CD8-positive, alpha-beta memory T cell (primary cell): ENCODE measurements around the gene ACP3. TPM values are rescaled to one million over a fixed set of nuclear protein-coding genes. Genes with fewer than 3 reads are reported as not detected.

Source experiments
- CTCF ChIA-PET: fragments of 350-600 bp; sonication (Branson Sonifier 250); formaldehyde crosslinking; loops from one replicate; lab custom pipeline; 2021; ENCODE audit warnings: antibody characterized with exemption; lab: Charles Lee
- POLR2A ChIA-PET: fragments of 350-600 bp; sonication (Branson Sonifier 250); formaldehyde crosslinking; loops from one replicate; lab custom pipeline; 2021; ENCODE audit warnings: antibody characterized with exemption; lab: Charles Lee
- DNase-seq, 5 donors: peaks; one replicate each; pipeline versions ENCODE4 v3.0.0 to v3.0.0-alpha.2; 2020 to 2022; ENCODE audit warnings: mixed read lengths in 1 of 5
- H3K27ac ChIP-seq: one replicate; pipeline ENCODE4 v1.7.0; 2013; ENCODE audit warnings: low read depth, mild to moderate bottlenecking, low read length, moderate library complexity
- H3K27me3 ChIP-seq: 2 replicates; pipeline ENCODE4 v1.7.0; 2013; ENCODE audit warnings: low read length, mild to moderate bottlenecking; ENCODE audit not compliant: insufficient read depth, poor library complexity, severe bottlenecking
- H3K36me3 ChIP-seq: 2 replicates; pipeline ENCODE4 v1.7.0; 2013; ENCODE audit warnings: mild to moderate bottlenecking, low read length, moderate library complexity; ENCODE audit not compliant: insufficient read depth
- H3K4me1 ChIP-seq: 2 replicates; pipeline ENCODE4 v1.7.0; 2013; ENCODE audit warnings: mild to moderate bottlenecking, low read length, moderate library complexity; ENCODE audit not compliant: insufficient read depth
- H3K4me3 ChIP-seq: 2 replicates; pipeline ENCODE4 v1.7.0; 2013; ENCODE audit warnings: mild to moderate bottlenecking, low read length
- H3K9me3 ChIP-seq: 2 replicates; pipeline ENCODE4 v1.7.0; 2013; ENCODE audit warnings: mild to moderate bottlenecking, low read length
- H3K27ac Mint-ChIP-seq, 8 donors: one replicate each; pipeline ENCODE4 v1.8.0; 2020 to 2021; ENCODE audit warnings: mixed read lengths in 8 of 8, mild to moderate bottlenecking in 6 of 8, inconsistent platforms in 3 of 8, moderate library complexity in 3 of 8
- H3K27me3 Mint-ChIP-seq, 2 donors: one replicate each; pipeline ENCODE4 v1.8.0; 2020 to 2021; ENCODE audit warnings: mixed read lengths in 2 of 2, mild to moderate bottlenecking in 1 of 2, moderate library complexity in 1 of 2
- H3K36me3 Mint-ChIP-seq, 3 donors: one replicate each; pipeline ENCODE4 v1.8.0; 2020 to 2021; ENCODE audit warnings: mixed read lengths in 3 of 3, inconsistent platforms in 1 of 3, mild to moderate bottlenecking in 1 of 3
- H3K4me1 Mint-ChIP-seq, 3 donors: one replicate each; pipeline ENCODE4 v1.8.0; 2020 to 2021; ENCODE audit warnings: mixed read lengths in 3 of 3, inconsistent platforms in 1 of 3, mild to moderate bottlenecking in 1 of 3
- H3K4me3 Mint-ChIP-seq, 7 donors: one replicate each; pipeline ENCODE4 v1.8.0; 2020 to 2021; ENCODE audit warnings: mixed read lengths in 7 of 7, mild to moderate bottlenecking in 6 of 7, moderate library complexity in 4 of 7, inconsistent platforms in 2 of 7
- H3K9me3 Mint-ChIP-seq, 5 donors: one replicate each; pipeline ENCODE4 v1.8.0; 2020 to 2022; ENCODE audit warnings: mixed read lengths in 5 of 5, mild to moderate bottlenecking in 3 of 5, moderate library complexity in 2 of 5, inconsistent platforms in 1 of 5
- polyA plus RNA-seq: library from polyadenylated mRNA; unstranded; fragments of 300-500 nt; fragmentation: Illumina TruSeq; gene quantifications from one replicate; pipeline ENCODE4 v1.2.3, GENCODE V29; 2021
- total RNA-seq, 2 experiments: library from RNA; stranded (reverse); gene quantifications; one replicate each; pipeline ENCODE4 v1.2.3, GENCODE V29; 2021

The ACP3 gene
- total and polyA plus RNA-seq, 3 experiments from 2014 or later: not detected

GRCh38 chr3:132284781-132285619 lies 32.2 kb upstream of the ACP3 start:
- no peak overlapping the region for H3K4me3 ChIP-seq
- no peaks in the 10 kb centered on the region for H3K4me1 ChIP-seq
- H3K27me3 Mint-ChIP-seq: peaks cover 5 to 23% of the 10 kb centered on the region in 2 donors
- H3K4me1 Mint-ChIP-seq: no peaks in the 10 kb centered on the region
- H3K36me3 Mint-ChIP-seq: peaks cover 0 to 2% (median 0%) of the 10 kb centered on the region in 3 donors
- no peaks in the 10 kb centered on the region for H3K27me3 ChIP-seq
- ChIA-PET POLR2A (no interaction called here), CTCF (no interaction called here)
- DNase-seq: no peak
- no peaks in the 10 kb centered on the region for H3K36me3 ChIP-seq
- no peaks in the 10 kb centered on the region for H3K9me3 ChIP-seq
- H3K27ac Mint-ChIP-seq: no peak overlapping the region
- H3K9me3 Mint-ChIP-seq: peaks cover 0 to 5% (median 0%) of the 10 kb centered on the region in 5 donors
- no peak overlapping the region for H3K27ac ChIP-seq
- no peak overlapping the region for H3K4me3 Mint-ChIP-seq

- Histone ChIP-seq H3K4me3 (no peak overlapping the region), H3K27ac (no peak overlapping the region), H3K36me3 (no peaks in the 10 kb centered on the region), H3K4me1 (no peaks in the 10 kb centered on the region), H3K27me3 (no peaks in the 10 kb centered on the region), H3K9me3 (no peaks in the 10 kb centered on the region)
- peaks cover 0 to 5% (median 0%) of the 10 kb centered on the region in 5 donors for H3K9me3 Mint-ChIP-seq
- no peaks in the 10 kb centered on the region for H3K4me1 Mint-ChIP-seq
- ChIA-PET POLR2A (no interaction called here), CTCF (no interaction called here)
- no peak overlapping the region for H3K4me3 Mint-ChIP-seq
- peaks cover 8 to 23% of the 10 kb centered on the region in 2 donors for H3K27me3 Mint-ChIP-seq
- no peak overlapping the region for H3K27ac Mint-ChIP-seq
- H3K36me3 Mint-ChIP-seq: peaks cover 0 to 2% (median 0%) of the 10 kb centered on the region in 3 donors
- DNase-seq: no peak
Measured at GRCh38 chr3:132285620-132285945, 31.6 kb upstream of the ACP3 start.

GRCh38 chr3:132286035-132286434 lies 31.2 kb upstream of the ACP3 start:
- Histone ChIP-seq H3K9me3 (no peaks in the 10 kb centered on the region), H3K36me3 (no peaks in the 10 kb centered on the region), H3K27me3 (no peaks in the 10 kb centered on the region), H3K4me1 (no peaks in the 10 kb centered on the region), H3K4me3 (no peak overlapping the region), H3K27ac (no peak overlapping the region)
- POLR2A ChIA-PET: no interaction called here
- Mint-ChIP-seq H3K36me3 (peaks cover 0 to 2% (median 0%) of the 10 kb centered on the region in 3 donors), H3K4me1 (no peaks in the 10 kb centered on the region), H3K9me3 (peaks cover 0 to 5% (median 0%) of the 10 kb centered on the region in 5 donors), H3K4me3 (no peak overlapping the region), H3K27ac (no peak overlapping the region), H3K27me3 (peaks cover 8 to 26% of the 10 kb centered on the region in 2 donors)
- CTCF ChIA-PET: no interaction called here
- DNase-seq: no peak

GRCh38 chr3:132288357-132288756 lies 28.9 kb upstream of the ACP3 start:
- Mint-ChIP-seq H3K36me3 (peaks cover 0 to 2% (median 0%) of the 10 kb centered on the region in 3 donors), H3K9me3 (peaks cover 0 to 5% (median 0%) of the 10 kb centered on the region in 5 donors), H3K4me3 (no peak overlapping the region), H3K27me3 (peaks cover 8 to 28% of the 10 kb centered on the region in 2 donors), H3K27ac (no peak overlapping the region), H3K4me1 (no peaks in the 10 kb centered on the region)
- Histone ChIP-seq H3K4me3 (no peak overlapping the region), H3K27me3 (no peaks in the 10 kb centered on the region), H3K36me3 (no peaks in the 10 kb centered on the region), H3K27ac (no peak overlapping the region), H3K9me3 (no peaks in the 10 kb centered on the region), H3K4me1 (no peaks in the 10 kb centered on the region)
- ChIA-PET POLR2A (no interaction called here), CTCF (no interaction called here)
- DNase-seq: no peak

GRCh38 chr3:132289316-132289715 lies 27.9 kb upstream of the ACP3 start:
- H3K4me1 Mint-ChIP-seq: no peaks in the 10 kb centered on the region
- H3K4me1 ChIP-seq: no peaks in the 10 kb centered on the region
- no peak for DNase-seq
- H3K9me3 ChIP-seq: no peaks in the 10 kb centered on the region
- no peaks in the 10 kb centered on the region for H3K36me3 ChIP-seq
- H3K27ac ChIP-seq: no peak overlapping the region
- no peak overlapping the region for H3K4me3 Mint-ChIP-seq
- peaks cover 0 to 5% (median 0%) of the 10 kb centered on the region in 5 donors for H3K9me3 Mint-ChIP-seq
- peaks cover 0 to 2% (median 0%) of the 10 kb centered on the region in 3 donors for H3K36me3 Mint-ChIP-seq
- peaks cover 8 to 27% of the 10 kb centered on the region in 2 donors for H3K27me3 Mint-ChIP-seq
- POLR2A ChIA-PET: no interaction called here
- H3K27me3 ChIP-seq: no peaks in the 10 kb centered on the region
- CTCF ChIA-PET: no interaction called here
- H3K4me3 ChIP-seq: no peak overlapping the region
- H3K27ac Mint-ChIP-seq: no peak overlapping the region

GRCh38 chr3:132290833-132291232 lies 26.4 kb upstream of the ACP3 start:
- Mint-ChIP-seq H3K9me3 (peaks cover 0 to 5% (median 0%) of the 10 kb centered on the region in 5 donors), H3K4me1 (no peaks in the 10 kb centered on the region), H3K4me3 (no peak overlapping the region), H3K27ac (no peak overlapping the region), H3K36me3 (peaks cover 0 to 2% (median 0%) of the 10 kb centered on the region in 3 donors), H3K27me3 (peaks cover 8 to 24% of the 10 kb centered on the region in 2 donors)
- H3K36me3 ChIP-seq: no peaks in the 10 kb centered on the region
- H3K27me3 ChIP-seq: no peaks in the 10 kb centered on the region
- H3K4me3 ChIP-seq: no peak overlapping the region
- POLR2A ChIA-PET: no interaction called here
- H3K9me3 ChIP-seq: no peaks in the 10 kb centered on the region
- no peak overlapping the region for H3K27ac ChIP-seq
- H3K4me1 ChIP-seq: no peaks in the 10 kb centered on the region
- DNase-seq: no peak
- CTCF ChIA-PET: no interaction called here

GRCh38 chr3:132292042-132292441 lies 25.2 kb upstream of the ACP3 start:
- no peaks in the 10 kb centered on the region for H3K4me1 ChIP-seq
- H3K36me3 ChIP-seq: no peaks in the 10 kb centered on the region
- POLR2A ChIA-PET: no interaction called here
- DNase-seq: no peak
- H3K36me3 Mint-ChIP-seq: peaks cover 0 to 2% (median 0%) of the 10 kb centered on the region in 3 donors
- peaks cover 8 to 24% of the 10 kb centered on the region in 2 donors for H3K27me3 Mint-ChIP-seq
- no peak overlapping the region for H3K27ac ChIP-seq
- H3K4me3 ChIP-seq: no peak overlapping the region
- H3K9me3 ChIP-seq: no peaks in the 10 kb centered on the region
- no peak overlapping the region for H3K27ac Mint-ChIP-seq
- CTCF ChIA-PET: no interaction called here
- H3K4me3 Mint-ChIP-seq: no peak overlapping the region
- H3K4me1 Mint-ChIP-seq: no peaks in the 10 kb centered on the region
- H3K9me3 Mint-ChIP-seq: peaks cover 0 to 6% (median 0%) of the 10 kb centered on the region in 5 donors
- no peaks in the 10 kb centered on the region for H3K27me3 ChIP-seq

GRCh38 chr3:132293251-132293650 lies 24.0 kb upstream of the ACP3 start:
- no peaks in the 10 kb centered on the region for H3K36me3 ChIP-seq
- Mint-ChIP-seq H3K9me3 (peaks cover 0 to 4% (median 0%) of the 10 kb centered on the region in 5 donors), H3K4me3 (no peak overlapping the region), H3K4me1 (no peaks in the 10 kb centered on the region), H3K27ac (no peak overlapping the region), H3K27me3 (peaks cover 5 to 15% of the 10 kb centered on the region in 2 donors), H3K36me3 (peaks cover 0 to 2% (median 0%) of the 10 kb centered on the region in 3 donors)
- no peaks in the 10 kb centered on the region for H3K27me3 ChIP-seq
- ChIA-PET CTCF (no interaction called here), POLR2A (no interaction called here)
- no peak overlapping the region for H3K27ac ChIP-seq
- H3K9me3 ChIP-seq: no peaks in the 10 kb centered on the region
- H3K4me1 ChIP-seq: no peaks in the 10 kb centered on the region
- H3K4me3 ChIP-seq: no peak overlapping the region
- no peak for DNase-seq
